ENCODE measurements around the gene TSPAN16. TPM values are rescaled to one million over a fixed set of nuclear protein-coding genes. Genes with fewer than 3 reads are reported as not detected.

Gene TSPAN16
- total RNA-seq, 1 donor from 2014 or later = not detected

GRCh38 chr19:11356676-11357550 lies 61.0 kb downstream of the TSPAN16 start:
- no peaks in the 10 kb centered on the region for H3K27me3 ChIP-seq (ENCODE audit: low read depth)
- H3K36me3 ChIP-seq = peaks cover 20% of the 10 kb centered on the region
- TF ChIP-seq CTCF (IDR thresholded peaks at IDR 0.05; ENCODE audit: borderline replicate concordance) = no peak
- H3K4me3 ChIP-seq = no peak overlapping the region
- DNase-seq = no peak
- peaks cover 30% of the 10 kb centered on the region for H3K4me1 ChIP-seq
- no peak overlapping the region for H3K27ac ChIP-seq (replicated peaks)
- H3K9me3 ChIP-seq (replicated peaks) = no peaks in the 10 kb centered on the region
- intact Hi-C loops (cut with micrococcal nuclease) = no loop called here

- no peaks in the 10 kb centered on the region for H3K9me3 ChIP-seq (replicated peaks)
- no peak overlapping the region for H3K27ac ChIP-seq (replicated peaks)
- no peak for DNase-seq
- intact Hi-C loops (cut with micrococcal nuclease) = no loop called here
- no peaks in the 10 kb centered on the region for H3K27me3 ChIP-seq (ENCODE audit: low read depth)
- peaks cover 30% of the 10 kb centered on the region for H3K4me1 ChIP-seq
- no peak overlapping the region for H3K4me3 ChIP-seq
- H3K36me3 ChIP-seq = peaks cover 42% of the 10 kb centered on the region
- no peak for TF ChIP-seq CTCF (IDR thresholded peaks at IDR 0.05; ENCODE audit: borderline replicate concordance)
Measured at GRCh38 chr19:11359421-11359820, 63.5 kb downstream of the TSPAN16 start.

GRCh38 chr19:11361037-11361770 lies 65.2 kb downstream of the TSPAN16 start:
- no peaks in the 10 kb centered on the region for H3K27me3 ChIP-seq (ENCODE audit: low read depth)
- TF ChIP-seq CTCF (IDR thresholded peaks at IDR 0.05; ENCODE audit: borderline replicate concordance) = no peak
- H3K36me3 ChIP-seq = peaks cover 42% of the 10 kb centered on the region
- no peak overlapping the region for H3K27ac ChIP-seq (replicated peaks)
- H3K4me1 ChIP-seq = peaks cover 14% of the 10 kb centered on the region
- peak overlapping the region; percentile 24 for H3K4me3 ChIP-seq
- H3K9me3 ChIP-seq (replicated peaks) = no peaks in the 10 kb centered on the region
- no peak for DNase-seq
- intact Hi-C loops (cut with micrococcal nuclease) = no loop called here

GRCh38 chr19:11361771-11362731 lies 66.1 kb downstream of the TSPAN16 start:
- Histone ChIP-seq H3K36me3 (peaks cover 42% of the 10 kb centered on the region), H3K27me3 (ENCODE audit: low read depth) (no peaks in the 10 kb centered on the region), H3K4me1 (peaks cover 8% of the 10 kb centered on the region), H3K27ac (replicated peaks) (no peak overlapping the region), H3K9me3 (replicated peaks) (no peaks in the 10 kb centered on the region), H3K4me3 (no peak overlapping the region)
- TF ChIP-seq CTCF (IDR thresholded peaks at IDR 0.05; ENCODE audit: borderline replicate concordance) = no peak
- intact Hi-C loops (cut with micrococcal nuclease) = no loop called here
- DNase-seq = no peak

GRCh38 chr19:11363881-11364280 lies 67.9 kb downstream of the TSPAN16 start:
- no peak for TF ChIP-seq CTCF (IDR thresholded peaks at IDR 0.05; ENCODE audit: borderline replicate concordance)
- DNase-seq = no peak
- no peak overlapping the region for H3K27ac ChIP-seq (replicated peaks)
- intact Hi-C loops (cut with micrococcal nuclease) = no loop called here
- H3K27me3 ChIP-seq (ENCODE audit: low read depth) = no peaks in the 10 kb centered on the region
- H3K4me1 ChIP-seq = peaks cover 8% of the 10 kb centered on the region
- H3K9me3 ChIP-seq (replicated peaks) = no peaks in the 10 kb centered on the region
- peaks cover 42% of the 10 kb centered on the region for H3K36me3 ChIP-seq
- no peak overlapping the region for H3K4me3 ChIP-seq
